Middle frontal gyrus (tissue), 1 donor: ENCODE measurements around the gene CDT1.

Experiments
- DNase-seq: peaks from one replicate; pipeline ENCODE4 v3.0.0-alpha.2; 2015; ENCODE audit warnings: low spot score; ENCODE audit errors: extremely low spot score

Gene CDT1

DNA sequence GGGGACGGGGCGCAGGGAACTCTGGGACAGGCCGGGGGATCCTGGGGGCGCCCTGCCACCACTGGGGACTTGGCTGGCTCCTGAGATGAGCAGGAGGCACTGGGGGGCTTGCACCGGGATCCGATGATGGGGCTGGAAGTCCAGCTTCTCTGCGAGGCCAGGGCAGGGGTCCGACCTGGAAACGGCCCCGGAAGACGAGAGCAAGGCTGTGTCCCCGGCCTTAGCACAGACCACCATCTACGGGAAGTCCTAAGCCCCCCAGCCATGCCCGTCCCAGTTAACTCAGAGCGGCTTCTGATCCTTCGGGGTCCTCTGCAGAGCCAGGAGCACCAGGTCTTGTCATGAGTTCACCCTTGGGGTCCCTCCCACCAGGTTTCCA lies 573 bp downstream of the CDT1 start:
- DNase-seq = no peak

DNA sequence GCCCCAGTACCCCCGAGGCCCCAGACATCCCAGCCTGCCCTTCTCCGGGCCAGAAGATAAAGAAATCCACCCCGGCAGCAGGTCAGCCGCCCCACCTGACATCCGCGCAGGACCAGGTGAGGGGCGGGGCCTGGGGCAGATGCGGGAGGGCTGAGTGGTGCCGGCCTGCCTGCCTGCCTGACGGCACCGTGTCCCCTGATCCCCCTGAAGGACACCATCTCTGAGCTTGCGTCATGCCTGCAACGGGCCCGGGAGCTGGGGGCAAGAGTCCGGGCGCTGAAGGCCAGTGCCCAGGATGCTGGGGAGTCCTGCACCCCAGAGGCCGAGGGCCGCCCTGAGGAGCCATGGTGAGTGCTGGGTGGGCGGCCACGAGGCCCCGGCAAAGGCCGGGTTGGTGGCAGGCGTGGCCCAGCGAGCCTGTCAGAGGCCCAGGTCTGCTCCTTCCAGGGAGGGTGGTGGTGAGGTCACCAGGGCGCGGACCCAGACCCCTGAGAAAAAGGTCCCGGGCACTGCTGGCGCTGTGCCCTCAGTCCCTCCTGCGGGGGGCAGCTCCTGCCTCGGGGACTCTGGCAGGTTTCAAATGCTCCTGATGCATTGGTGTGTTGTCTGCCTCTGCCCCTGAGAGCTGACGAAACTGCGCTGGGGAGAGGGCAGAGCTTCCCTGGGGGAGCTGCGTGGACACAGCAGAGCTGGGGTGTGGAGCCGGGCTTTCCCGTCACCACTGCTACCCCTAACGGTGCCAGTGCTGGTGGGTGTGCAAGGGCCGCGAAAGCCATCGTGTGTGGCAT lies 1.2 kb downstream of the CDT1 start:
- no peak for DNase-seq

DNA sequence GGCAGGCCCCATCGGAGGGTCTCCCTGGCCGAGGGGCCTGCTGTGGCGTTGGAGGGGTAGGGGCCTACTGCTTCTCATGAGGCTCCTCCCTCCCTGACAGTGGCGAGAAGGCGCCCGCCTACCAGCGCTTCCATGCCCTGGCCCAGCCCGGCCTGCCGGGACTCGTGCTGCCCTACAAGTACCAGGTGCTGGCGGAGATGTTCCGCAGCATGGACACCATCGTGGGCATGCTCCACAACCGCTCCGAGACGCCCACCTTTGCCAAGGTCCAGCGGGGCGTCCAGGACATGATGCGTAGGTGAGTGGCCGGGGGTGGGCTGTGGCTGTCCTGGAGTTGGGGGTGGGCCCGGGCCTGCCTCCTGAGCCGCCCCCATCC lies 1.7 kb downstream of the CDT1 start:
- DNase-seq = no peak

DNA sequence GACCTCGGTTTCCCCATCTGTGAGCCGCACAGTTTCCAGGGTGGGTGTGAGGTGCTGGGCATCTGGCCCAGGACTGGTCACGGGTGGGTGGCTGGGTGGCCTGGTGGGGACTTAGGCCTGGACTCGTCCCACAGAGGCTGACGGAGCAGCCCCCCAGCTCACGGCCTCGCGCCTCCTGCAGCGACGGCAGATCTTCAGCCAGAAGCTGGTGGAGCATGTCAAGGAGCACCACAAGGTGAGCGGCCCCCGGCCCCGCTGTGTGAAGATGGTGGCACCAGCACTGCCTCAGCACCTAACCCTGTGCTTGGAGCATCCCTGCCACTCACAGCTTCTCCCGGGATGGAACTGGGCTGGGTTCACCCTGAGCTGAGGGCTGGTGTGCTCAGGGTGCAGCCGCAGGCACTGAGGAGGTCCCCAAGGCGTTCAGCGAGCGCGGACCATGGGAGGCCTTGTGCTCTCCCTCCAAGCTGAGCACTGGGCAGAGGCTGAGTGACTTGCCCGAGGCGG lies 2.4 kb downstream of the CDT1 start:
- DNase-seq = no peak

DNA sequence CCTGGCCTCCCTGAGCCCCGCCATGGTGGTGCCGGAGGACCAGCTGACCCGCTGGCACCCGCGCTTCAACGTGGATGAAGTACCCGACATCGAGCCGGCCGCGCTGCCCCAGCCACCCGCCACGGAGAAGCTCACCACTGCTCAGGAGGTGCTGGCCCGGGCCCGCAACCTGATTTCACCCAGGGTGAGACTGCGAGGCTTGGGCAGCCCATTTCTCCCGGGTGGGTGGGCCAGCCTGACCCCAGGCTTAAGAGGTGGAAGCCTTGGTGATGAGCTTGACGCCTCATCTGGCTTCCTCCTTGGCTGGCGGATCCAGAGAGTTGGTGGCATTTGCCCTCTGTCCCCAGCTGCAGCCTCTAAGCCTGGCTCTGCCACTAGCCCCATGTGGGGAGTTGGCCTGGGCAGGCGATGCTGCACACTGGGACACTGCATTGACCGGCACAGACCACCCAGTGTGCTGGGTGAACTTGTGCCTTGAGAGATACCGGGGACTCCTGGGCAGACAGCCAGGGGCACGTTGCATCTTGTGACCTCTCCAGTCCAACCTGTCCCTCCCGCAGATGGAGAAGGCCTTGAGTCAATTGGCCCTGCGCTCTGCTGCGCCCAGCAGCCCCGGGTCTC lies 3.0 kb downstream of the CDT1 start:
- no peak for DNase-seq

DNA sequence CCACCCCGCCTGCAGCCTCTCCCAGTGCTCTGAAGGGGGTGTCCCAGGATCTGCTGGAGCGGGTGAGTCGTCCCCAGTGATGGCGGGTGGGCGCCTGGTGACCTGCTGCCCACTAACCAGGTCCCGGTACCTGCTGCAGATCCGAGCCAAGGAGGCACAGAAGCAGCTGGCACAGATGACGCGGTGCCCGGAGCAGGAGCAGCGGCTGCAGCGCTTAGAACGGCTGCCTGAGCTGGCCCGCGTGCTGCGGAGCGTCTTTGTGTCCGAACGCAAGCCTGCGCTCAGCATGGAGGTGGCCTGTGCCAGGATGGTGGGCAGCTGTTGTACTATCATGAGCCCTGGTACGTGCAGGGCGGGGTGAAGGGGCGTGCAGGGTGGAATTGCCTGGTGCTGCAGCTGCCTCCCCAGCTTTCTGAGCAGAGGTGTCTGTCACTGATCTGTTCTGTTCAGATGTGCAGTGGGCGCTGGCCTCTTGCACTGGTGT lies 3.6 kb downstream of the CDT1 start:
- DNase-seq = no peak

DNA sequence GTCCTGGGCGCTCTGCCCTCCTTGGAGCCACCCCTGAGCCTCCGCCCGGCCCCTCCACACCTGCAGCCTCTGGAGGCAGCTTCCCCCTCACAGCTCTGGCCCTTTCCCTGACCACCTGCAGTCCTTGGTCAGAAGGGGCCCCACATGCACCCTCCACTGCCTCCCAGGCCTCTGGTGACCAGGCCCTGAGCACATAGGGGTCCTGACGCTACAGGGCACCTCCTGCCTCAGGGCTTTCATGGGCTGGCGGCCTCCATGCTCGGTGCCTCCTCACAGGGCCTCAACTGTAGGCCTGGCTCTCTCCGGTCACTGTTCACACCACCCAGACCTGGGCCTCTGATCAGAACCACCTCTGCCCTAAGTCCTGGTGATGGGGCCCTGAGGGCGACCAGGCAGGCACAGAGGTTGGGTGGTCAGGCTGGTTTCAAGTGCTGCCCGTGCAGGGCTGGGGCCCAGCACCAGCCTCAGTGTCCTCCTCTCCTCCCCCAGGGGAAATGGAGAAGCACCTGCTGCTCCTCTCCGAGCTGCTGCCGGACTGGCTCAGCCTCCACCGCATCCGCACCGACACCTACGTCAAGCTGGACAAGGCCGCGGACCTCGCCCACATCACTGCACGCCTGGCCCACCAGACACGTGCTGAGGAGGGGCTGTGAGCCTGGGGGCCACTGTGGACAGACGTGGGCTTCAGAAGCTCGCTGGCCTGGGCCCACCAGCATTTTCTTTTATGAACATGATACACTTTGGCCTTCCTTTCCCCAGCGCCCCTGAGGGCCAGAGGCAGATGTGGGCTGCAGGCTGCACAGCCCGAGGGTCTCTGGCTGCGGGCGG lies 4.3 kb downstream of the CDT1 start:
- no peak for DNase-seq

DNA sequence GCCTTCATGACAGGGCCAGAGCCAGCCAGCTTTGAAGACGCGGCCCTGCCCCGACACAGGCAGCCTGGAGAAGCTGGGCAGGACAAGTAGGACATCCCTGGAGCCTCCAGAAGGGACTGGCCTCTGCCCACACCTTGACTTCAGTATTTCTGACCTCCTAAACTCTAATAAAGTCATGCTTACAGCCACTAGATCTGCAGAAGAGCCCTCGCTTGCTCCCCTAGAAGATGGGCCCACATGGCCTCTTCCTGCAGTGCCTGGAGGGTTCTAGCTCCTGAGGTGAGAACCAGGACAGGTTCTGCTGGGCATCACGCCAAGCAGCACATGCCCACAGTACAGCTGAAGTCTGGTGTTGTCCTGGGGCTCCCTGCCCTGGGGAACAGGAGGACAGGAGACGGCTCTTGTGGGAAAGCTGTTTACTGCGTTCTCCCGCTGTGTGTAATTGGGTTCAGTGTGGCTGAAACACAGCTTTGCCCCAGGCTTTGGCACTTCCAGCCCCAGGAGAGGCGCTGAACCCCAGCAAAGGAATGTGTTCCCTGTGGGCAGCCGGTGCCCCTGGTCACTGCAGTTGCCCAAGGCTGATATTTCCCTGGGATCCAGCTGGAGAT lies 5.6 kb downstream of the CDT1 start:
- no peak for DNase-seq

DNA sequence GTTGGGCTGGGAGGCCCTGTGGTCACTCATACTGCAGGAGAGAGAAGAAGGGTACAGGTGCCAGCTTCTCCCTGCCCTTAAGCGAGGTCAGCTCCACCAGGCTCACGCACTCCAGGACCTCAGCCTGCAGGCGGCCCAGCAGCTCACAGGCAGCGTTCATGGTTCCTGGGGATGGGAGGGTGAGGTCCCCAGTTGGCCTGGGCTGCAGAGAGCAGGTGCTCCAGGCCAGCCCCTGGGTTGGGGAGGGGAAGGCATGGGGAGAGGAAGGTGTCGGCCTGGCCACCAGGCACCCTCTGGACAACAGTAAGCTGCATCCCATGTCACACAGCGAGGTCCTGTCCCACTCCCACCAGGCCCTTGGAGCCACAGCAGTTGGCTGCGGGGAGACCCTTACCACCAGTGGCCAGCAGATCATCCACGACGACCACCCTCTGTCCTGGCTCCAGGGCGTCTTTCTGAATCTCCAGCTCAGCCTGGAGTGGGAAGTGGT lies 6.1 kb downstream of the CDT1 start:
- DNase-seq = no peak

DNA sequence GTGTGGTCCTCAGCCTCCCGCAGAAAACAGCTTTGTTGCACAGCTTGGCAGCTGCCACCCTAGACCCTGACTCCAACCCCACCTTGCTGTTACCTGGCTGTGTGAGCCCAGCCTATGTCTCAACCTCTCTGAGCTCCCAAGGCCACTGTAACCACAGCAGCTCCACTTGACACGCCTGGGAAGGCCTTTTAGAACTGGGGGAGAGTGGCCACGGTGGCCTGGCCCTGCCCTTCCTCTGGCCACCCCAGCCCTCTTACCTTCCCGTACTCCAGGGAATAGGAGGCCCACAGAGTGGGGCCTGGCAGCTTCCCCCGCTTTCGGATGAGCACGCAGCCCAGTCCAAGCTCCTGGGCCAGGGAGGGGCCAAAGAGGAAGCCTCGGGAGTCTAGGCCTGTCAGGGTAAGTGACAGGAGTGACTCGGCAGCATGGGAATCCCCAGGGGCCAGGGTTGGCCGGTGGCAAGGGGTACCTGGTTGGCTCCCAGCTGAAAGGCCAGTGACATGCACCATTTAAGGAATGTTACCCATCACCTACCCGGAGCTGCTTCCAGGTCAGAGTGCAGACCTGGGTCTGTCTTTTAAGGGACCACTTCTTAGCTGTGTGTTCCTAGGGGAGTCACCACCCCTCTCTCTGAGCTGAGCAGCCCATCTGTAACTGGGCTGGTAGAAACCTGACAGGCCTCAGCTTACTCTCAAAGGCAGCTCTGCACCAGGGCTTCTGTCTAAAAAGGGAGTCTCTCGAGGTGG lies 6.8 kb downstream of the CDT1 start:
- DNase-seq = no peak

DNA sequence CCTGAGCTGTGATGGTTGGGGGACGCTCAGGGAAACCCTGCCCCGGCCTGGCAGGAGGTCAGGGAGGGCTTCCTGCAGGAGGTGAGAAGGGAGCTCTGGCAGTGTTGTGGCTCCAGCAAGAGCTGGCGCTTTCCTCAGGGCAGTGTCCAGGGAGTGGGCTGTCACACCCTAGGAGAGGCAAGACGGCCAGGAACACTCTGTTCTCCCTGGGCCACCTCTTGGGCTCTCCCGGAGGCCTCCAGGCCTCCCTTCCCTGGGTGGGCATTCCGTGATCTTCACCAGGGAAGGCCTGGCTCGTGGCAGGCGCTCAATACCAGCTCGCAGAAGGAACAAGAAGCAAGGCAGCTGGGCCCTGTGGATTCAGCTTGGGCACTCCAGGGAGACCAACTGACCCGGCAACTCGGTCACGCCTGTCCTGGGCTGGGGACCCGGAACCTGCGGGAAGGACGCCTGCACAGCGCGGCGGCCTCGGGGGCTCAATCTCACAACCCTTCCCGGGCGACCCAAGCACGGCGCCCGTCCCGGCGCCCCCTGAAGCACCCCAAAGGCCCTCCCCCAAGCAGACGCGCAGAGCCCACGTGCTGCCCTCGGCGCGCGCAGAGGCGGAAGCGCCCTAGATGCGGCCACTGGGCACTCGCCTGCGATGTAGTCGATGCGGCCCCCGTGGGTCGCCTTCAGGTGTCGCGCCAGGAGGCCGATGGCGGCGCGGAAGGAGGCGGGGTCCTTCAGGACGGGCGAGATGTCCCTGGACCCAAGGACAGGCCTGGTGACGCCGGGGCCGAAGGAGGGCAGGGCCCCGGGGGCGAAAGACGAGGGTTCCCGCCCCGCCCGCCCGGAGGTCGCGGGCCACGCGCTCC lies 7.6 kb downstream of the CDT1 start:
- DNase-seq = peak; percentile 72

DNA sequence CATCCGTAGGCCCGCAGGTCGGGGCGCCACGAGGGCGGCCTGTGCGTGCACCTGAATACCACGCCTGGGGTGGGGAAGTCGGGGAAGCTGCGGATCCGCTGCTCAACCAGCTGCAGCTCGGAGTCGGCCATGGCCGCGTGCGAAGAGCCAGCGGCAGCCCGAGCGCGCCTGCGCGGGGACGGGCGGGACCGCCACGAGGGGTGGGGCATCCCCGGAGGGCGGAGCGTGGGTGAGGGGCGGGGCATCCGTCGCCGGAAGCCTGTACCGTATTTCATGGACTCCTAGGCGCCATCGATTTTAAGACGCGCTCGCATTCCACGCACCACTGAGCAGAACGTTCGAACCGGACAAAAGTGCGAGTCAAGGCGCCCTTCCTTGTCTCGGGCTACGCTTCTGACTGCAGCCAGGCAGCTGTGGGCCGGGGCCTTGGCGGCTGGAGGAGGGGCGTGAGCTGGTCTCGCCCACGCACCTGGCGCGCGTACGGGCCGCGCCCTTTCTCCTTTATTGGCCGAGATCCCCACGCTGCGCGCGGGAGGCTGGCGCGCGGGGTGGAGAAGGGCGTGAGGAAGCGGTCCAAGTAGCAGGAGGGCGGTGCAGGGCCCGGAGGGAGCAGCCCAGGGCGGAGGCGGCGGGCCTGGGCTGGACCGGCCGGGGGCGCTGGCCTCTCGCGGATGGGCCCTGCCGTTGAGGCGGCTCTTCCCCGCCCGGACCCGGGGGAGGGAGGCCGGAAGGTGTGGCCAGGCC lies 8.4 kb downstream of the CDT1 start, which contains the start of gene APRT:
TSS of gene APRT (minus strand) at position 160 of the 744 bp plus-strand sequence. CDS start at position 131, 29 bp downstream.
- DNase-seq = peak; percentile 87

DNA sequence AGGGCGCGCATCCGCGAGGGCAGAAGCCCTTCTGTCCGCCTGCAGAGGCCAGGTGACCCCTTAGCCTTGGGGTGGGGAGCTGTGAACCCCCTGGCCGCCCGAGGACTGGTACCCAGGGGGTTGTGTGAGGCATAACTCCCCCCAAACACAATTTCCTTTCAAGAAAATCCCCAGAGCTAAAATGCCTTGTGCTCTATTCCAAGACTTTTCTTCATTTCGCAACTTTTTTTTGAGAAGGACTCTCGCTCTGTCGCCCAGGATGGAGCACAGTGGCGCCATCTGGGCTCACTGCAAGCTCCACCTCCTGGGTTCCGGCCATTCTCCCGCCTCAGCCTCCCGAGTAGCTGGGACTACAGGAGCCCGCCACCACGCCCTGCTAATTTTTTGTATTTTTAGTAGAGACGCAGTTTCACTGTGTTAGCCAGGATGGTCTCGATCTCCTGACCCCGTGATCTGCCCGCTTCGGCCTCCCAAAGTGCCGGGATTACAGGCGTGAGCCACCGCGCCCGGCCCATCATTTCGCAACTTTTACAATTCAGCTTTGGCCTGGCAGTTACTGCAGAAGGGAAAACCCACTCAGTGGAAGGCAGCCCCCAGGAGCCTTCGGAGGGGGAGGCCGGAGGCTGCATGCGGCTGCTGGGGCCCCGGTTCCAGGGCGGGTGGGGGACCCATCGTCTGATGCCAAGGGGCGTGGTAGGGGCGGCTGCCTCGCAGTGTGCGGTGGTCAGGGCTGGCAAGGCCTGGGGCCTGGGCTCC lies 9.1 kb downstream of the CDT1 start:
- DNase-seq = no peak

DNA sequence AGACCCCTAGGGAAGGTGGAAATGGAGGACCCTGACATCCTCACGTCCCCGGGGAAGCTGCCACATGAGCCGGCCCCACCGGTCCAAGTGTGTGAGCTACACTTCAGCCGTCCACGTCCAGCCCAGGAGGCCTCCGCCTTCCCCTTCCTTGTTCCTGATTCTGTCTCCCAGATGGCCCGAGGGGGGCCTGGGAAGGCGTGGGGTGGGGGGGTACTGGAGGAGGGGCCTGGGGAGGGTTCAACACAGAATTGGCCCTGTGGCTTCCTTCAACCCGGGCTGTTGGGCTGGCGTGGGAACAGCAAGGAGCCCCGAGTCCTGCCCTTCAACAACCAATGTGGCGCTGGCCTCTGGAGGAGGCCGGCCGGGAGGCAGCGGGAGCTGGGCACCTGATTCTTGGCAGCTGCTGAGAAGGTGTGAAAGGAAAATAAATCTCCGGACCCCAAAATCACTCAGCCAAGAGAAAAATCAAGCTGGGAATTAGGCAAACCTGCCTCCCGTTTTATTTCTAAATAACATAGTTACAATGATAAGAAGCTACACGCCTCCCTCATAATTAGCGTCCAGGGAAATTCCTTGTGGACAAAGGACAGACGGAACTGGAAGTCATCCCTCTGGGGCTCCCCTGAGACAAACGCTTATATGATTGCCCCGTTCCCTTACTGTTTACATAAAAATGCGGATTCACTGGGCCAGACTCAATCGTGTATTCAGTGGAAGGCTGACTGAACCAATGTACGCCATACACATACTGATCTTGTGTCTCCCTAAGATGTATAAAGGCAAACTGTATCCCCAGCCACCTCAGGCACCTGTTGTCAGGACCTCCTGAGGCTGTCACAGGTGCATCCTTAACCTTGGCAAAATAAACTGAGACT lies 9.9 kb downstream of the CDT1 start:
- no peak for DNase-seq

DNA sequence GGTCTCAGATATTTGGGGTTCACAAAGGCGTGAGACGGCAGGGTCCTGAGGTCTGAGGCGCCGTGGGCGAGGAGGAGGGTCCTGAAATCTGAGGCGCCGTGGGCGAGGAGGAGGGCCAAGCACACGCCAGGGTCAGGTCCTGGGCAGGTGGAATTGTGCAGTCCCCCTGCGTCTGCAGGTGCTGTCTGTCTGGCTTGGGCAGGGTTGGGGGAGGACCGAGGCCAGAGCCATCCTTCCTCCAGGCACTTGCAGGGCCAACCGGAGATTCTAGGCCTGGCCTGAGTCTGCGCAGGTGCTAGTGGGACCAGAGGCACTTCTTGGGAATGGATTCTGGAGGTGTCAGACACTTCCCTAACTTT lies 10.5 kb downstream of the CDT1 start:
- DNase-seq = no peak

DNA sequence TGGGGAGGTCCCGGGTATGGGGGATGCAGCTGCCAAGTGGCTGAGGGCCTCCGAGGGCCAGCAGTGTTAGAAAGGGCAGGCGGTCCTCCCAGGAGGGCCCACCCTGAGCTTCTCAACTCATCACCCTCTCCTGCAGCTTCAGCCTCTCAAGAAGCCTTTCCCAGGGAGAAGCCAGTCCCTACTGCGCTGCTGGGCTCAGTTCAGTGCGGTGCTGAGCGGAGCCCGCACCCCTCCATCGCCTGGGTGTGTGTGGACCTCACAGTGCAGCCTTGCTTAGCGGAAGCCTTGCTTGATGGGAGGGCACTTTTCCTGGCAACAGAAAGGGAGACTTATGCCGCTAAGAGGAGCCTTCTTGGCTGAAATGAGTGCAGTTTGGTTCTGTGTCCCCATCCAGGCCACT lies 11.6 kb downstream of the CDT1 start:
- no peak for DNase-seq

DNA sequence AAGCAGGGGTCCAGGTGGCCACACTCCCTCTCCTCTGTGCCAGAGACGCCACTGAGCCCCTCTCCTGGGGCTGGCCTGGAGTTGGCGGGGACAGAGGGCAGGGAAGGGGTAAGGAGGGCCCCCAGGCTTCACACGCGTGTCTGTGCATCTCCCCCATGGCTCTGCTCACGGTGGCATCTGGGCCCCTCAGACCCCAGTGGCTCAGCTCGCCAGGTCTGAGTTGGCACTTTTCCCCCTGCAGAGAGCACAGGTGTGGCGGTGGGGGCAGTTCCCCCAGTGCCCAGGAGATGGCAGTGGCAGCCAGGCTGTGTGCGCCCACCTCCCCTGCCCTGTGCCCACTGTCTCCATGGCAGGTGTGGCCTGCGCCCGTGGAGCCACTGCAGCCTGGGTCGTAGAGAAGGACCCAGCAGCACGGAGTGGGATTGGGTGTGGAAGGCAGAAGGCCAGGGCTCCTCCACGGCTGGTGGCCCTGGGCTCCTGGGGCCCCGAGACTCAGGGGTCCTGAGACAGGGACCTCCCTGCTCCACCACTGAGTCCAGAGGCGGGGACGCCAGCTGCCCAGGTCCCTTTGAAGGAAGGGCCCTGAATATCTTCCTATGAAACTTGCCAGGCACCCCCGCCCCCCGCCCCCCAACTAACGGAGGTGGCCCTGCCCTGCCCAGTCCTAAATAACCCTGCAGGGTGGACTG lies 12.5 kb downstream of the CDT1 start:
- no peak for DNase-seq
